HepG2 (cell line): ENCODE data around the gene COL18A1. TPM values are rescaled to one million over a fixed set of nuclear protein-coding genes. Genes with fewer than 3 reads are reported as not detected.

Source experiments
- ELF3 ChIP-seq: IDR thresholded peaks from 2 replicates; pipeline ENCODE4 v1.6.1; 2016; ENCODE audit warnings: missing genetic modification reagents, missing compliant biosample characterization
- EZH2 ChIP-seq: conservative IDR thresholded peaks from 2 replicates; pipeline ENCODE4 v1.6.1; 2012; ENCODE audit warnings: mild to moderate bottlenecking, low read depth, low read length, moderate library complexity
- GRHL1 ChIP-seq: sonication (generic); formaldehyde crosslinking; conservative IDR thresholded peaks from 2 replicates; pipeline ENCODE4 v1.8.0; 2022; ENCODE audit warnings: missing genetic modification reagents
- MYNN ChIP-seq: sonication (generic); formaldehyde crosslinking; IDR thresholded peaks from 2 replicates; pipeline ENCODE4 v1.4.0; 2020; ENCODE audit warnings: mild to moderate bottlenecking, low read depth, missing genetic modification reagents
- NPAS2 ChIP-seq: sonication (generic); formaldehyde crosslinking; IDR thresholded peaks from 2 replicates; pipeline ENCODE4 v1.8.0; 2022; ENCODE audit warnings: mild to moderate bottlenecking, missing genetic modification reagents, borderline replicate concordance
- NR2F2 ChIP-seq: IDR thresholded peaks from 2 replicates; pipeline ENCODE4 v1.6.1; 2012; ENCODE audit warnings: low read depth, inconsistent platforms, borderline replicate concordance
- PHB2 ChIP-seq: fragments of 450-650 bp; IDR thresholded peaks from 2 replicates; pipeline ENCODE4 v1.6.1; 2018; ENCODE audit not compliant: partially characterized antibody
- RELA ChIP-seq: sonication (generic); formaldehyde crosslinking; IDR thresholded peaks from 2 replicates; pipeline ENCODE4 v1.4.0; 2020; ENCODE audit warnings: missing genetic modification reagents
- STAG1 ChIP-seq: sonication (generic); formaldehyde crosslinking; IDR thresholded peaks from 2 replicates; pipeline ENCODE4 v1.4.0; 2020; ENCODE audit warnings: missing genetic modification reagents
- ZNF17 ChIP-seq: sonication (generic); formaldehyde crosslinking; IDR thresholded peaks from 2 replicates; pipeline ENCODE4 v1.5.0; 2020; ENCODE audit warnings: mild to moderate bottlenecking, missing genetic modification reagents
- ZNF20 ChIP-seq: sonication (generic); formaldehyde crosslinking; IDR thresholded peaks from 2 replicates; pipeline ENCODE4 v1.4.0; 2020; ENCODE audit warnings: mild to moderate bottlenecking, moderate library complexity, missing genetic modification reagents
- ZNF230 ChIP-seq: sonication (generic); formaldehyde crosslinking; IDR thresholded peaks from 2 replicates; pipeline ENCODE4 v1.4.0; 2020; ENCODE audit warnings: mild to moderate bottlenecking, missing genetic modification reagents
- ZNF264 ChIP-seq: sonication (generic); formaldehyde crosslinking; IDR thresholded peaks from 2 replicates; pipeline ENCODE4 v1.4.0; 2020; ENCODE audit warnings: missing genetic modification reagents
- ZNF446 ChIP-seq: sonication (generic); formaldehyde crosslinking; IDR thresholded peaks from 2 replicates; pipeline ENCODE4 v1.5.0; 2020; ENCODE audit warnings: mild to moderate bottlenecking, missing genetic modification reagents
- ZNF501 ChIP-seq: sonication (generic); formaldehyde crosslinking; IDR thresholded peaks from 2 replicates; pipeline ENCODE4 v1.5.1; 2020; ENCODE audit warnings: mild to moderate bottlenecking, moderate library complexity, missing genetic modification reagents
- ZNF839 ChIP-seq: sonication (generic); formaldehyde crosslinking; IDR thresholded peaks from 2 replicates; pipeline ENCODE4 v1.4.0; 2020; ENCODE audit warnings: missing genetic modification reagents, mild to moderate bottlenecking, borderline replicate concordance
- ZSCAN29 ChIP-seq: sonication (generic); formaldehyde crosslinking; conservative IDR thresholded peaks from 2 replicates; pipeline ENCODE4 v1.4.0; 2020; ENCODE audit warnings: mild to moderate bottlenecking, missing genetic modification reagents
- polyA plus RNA-seq, 8 experiments: library from polyadenylated mRNA; depleted of rRNA in 3 of 8; stranded (reverse) in 7 of 8; unstranded in 1 of 8; fragments of >200 nt; fragmentation: Illumina TruSeq in 4 of 8; extraction: Trizol in 4 of 8; gene quantifications; 2 replicates each; pipeline versions ENCODE4 v1.2.1 to v1.2.3, GENCODE V29; 2011 to 2016; ENCODE audit warnings: low read depth in 4 of 8, missing spikeins in 1 of 8, mixed read lengths in 1 of 8; ENCODE audit not compliant: insufficient read depth in 1 of 8
- total RNA-seq, 5 experiments: library from RNA; depleted of rRNA; stranded (reverse); fragments of >200 nt; fragmentation: Illumina TruSeq; extraction: Trizol; gene quantifications; 2 replicates each; pipeline ENCODE4 v1.2.3, GENCODE V29; 2016; ENCODE audit warnings: low read depth in 1 of 5
- TF ChIP-seq, protein P1 (sequence below): IDR thresholded peaks from 2 replicates; pipeline ENCODE4 v1.6.1; 2016; ENCODE audit warnings: missing compliant biosample characterization, missing genetic modification reagents, borderline replicate concordance
- TF ChIP-seq, protein P2 (sequence below): sonication (generic); formaldehyde crosslinking; IDR thresholded peaks from 2 replicates; pipeline ENCODE4 v1.4.0; 2020; ENCODE audit warnings: missing genetic modification reagents

COL18A1 gene
- total and polyA plus RNA-seq, 2 of the 13 experiments (the other 11 are each of a cell fraction or from before 2014, with no cell fraction given): 79.0 to 102 TPM

GRCh38 chr21:45410151-45410864 is 5.3 kb downstream of the COL18A1 start (continued):
- TF ChIP-seq ZNF446 (CRISPR knock-in tag): no peak
- TF ChIP-seq ZNF20: no peak
- no peak for TF ChIP-seq PHB2
- TF ChIP-seq ZNF501 (CRISPR knock-in tag): peak; percentile 56; the same call in 1 of the 2 replicates
- no peak for TF ChIP-seq ZSCAN29 (CRISPR knock-in tag)
- TF ChIP-seq ZNF839 (CRISPR knock-in tag): 0 out of 2 replicates have a peak, but pooled peaks have one; percentile 21
- peak; percentile 13; the same call in 1 of the 2 replicates for TF ChIP-seq ZNF264 (CRISPR knock-in tag)
- TF ChIP-seq NPAS2 (CRISPR knock-in tag): no peak
- no peak for TF ChIP-seq ZNF17 (CRISPR knock-in tag)
- no peak for TF ChIP-seq NR2F2
- TF ChIP-seq, protein P1, sequence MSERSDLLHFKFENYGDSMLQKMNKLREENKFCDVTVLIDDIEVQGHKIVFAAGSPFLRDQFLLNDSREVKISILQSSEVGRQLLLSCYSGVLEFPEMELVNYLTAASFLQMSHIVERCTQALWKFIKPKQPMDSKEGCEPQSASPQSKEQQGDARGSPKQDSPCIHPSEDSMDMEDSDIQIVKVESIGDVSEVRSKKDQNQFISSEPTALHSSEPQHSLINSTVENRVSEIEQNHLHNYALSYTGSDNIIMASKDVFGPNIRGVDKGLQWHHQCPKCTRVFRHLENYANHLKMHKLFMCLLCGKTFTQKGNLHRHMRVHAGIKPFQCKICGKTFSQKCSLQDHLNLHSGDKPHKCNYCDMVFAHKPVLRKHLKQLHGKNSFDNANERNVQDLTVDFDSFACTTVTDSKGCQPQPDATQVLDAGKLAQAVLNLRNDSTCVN (CRISPR knock-in tag): no peak
- no peak for TF ChIP-seq STAG1 (CRISPR knock-in tag)
- TF ChIP-seq EZH2: no peak
- TF ChIP-seq ZNF230: no peak; the same call in 1 of the 2 replicates
- no peak for TF ChIP-seq MYNN (CRISPR knock-in tag)
- TF ChIP-seq ELF3 (CRISPR knock-in tag): no peak
- no peak for TF ChIP-seq RELA (CRISPR knock-in tag)
- no peak for TF ChIP-seq GRHL1
- TF ChIP-seq, protein P2, sequence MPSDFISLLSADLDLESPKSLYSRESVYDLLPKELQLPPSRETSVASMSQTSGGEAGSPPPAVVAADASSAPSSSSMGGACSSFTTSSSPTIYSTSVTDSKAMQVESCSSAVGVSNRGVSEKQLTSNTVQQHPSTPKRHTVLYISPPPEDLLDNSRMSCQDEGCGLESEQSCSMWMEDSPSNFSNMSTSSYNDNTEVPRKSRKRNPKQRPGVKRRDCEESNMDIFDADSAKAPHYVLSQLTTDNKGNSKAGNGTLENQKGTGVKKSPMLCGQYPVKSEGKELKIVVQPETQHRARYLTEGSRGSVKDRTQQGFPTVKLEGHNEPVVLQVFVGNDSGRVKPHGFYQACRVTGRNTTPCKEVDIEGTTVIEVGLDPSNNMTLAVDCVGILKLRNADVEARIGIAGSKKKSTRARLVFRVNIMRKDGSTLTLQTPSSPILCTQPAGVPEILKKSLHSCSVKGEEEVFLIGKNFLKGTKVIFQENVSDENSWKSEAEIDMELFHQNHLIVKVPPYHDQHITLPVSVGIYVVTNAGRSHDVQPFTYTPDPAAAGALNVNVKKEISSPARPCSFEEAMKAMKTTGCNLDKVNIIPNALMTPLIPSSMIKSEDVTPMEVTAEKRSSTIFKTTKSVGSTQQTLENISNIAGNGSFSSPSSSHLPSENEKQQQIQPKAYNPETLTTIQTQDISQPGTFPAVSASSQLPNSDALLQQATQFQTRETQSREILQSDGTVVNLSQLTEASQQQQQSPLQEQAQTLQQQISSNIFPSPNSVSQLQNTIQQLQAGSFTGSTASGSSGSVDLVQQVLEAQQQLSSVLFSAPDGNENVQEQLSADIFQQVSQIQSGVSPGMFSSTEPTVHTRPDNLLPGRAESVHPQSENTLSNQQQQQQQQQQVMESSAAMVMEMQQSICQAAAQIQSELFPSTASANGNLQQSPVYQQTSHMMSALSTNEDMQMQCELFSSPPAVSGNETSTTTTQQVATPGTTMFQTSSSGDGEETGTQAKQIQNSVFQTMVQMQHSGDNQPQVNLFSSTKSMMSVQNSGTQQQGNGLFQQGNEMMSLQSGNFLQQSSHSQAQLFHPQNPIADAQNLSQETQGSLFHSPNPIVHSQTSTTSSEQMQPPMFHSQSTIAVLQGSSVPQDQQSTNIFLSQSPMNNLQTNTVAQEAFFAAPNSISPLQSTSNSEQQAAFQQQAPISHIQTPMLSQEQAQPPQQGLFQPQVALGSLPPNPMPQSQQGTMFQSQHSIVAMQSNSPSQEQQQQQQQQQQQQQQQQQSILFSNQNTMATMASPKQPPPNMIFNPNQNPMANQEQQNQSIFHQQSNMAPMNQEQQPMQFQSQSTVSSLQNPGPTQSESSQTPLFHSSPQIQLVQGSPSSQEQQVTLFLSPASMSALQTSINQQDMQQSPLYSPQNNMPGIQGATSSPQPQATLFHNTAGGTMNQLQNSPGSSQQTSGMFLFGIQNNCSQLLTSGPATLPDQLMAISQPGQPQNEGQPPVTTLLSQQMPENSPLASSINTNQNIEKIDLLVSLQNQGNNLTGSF (CRISPR knock-in tag): no peak
